Epithelial cell of proximal tubule (primary cell): ENCODE results near the gene ARL4C. TPM values are rescaled to one million over a fixed set of nuclear protein-coding genes. Genes with fewer than 3 reads are reported as not detected.
A peak's percentile ranks its signal among the peaks of the same experiment; 100 is the strongest.

Source experiments
- DNase-seq: peaks from one replicate; pipeline ENCODE4 v3.0.0-alpha.2; 2011; ENCODE audit warnings: low read depth
- H3K4me3 ChIP-seq: 2 replicates; pipeline ENCODE4 v1.5.1; 2011; ENCODE audit warnings: low read depth, mild to moderate bottlenecking, low read length
- CTCF ChIP-seq: conservative IDR thresholded peaks from 2 replicates; pipeline ENCODE4 v1.5.1; 2012; ENCODE audit warnings: low read depth, mild to moderate bottlenecking, low read length
- total RNA-seq: library from RNA; depleted of rRNA; stranded (reverse); fragments of >200 nt; gene quantifications from 2 replicates; pipeline ENCODE4 v1.2.3, GENCODE V29; 2015

The ARL4C gene
- 123 and 153 TPM in 2 replicates for total RNA-seq

- TF ChIP-seq CTCF = no peak
- no peak for DNase-seq
- H3K4me3 ChIP-seq = peak within 1 kb of the TSS; percentile 99
Measured at GRCh38 chr2:234496835-234497593, at the start of gene ARL4C. TSS of gene ARL4C (minus strand) at chr2:234497081. CDS start at chr2:234496586, 495 bp downstream.

- DNase-seq = no peak
- H3K4me3 ChIP-seq = no peak overlapping the region
- TF ChIP-seq CTCF = peak; percentile 89
Measured at GRCh38 chr2:234544659-234545611, 48.1 kb upstream of the ARL4C start.

- TF ChIP-seq CTCF = no peak
- DNase-seq = no peak
- H3K4me3 ChIP-seq = no peak overlapping the region
Measured at GRCh38 chr2:234542742-234543141, 45.9 kb upstream of the ARL4C start.

GRCh38 chr2:234537929-234538328 is 41.0 kb upstream of the ARL4C start:
- no peak for DNase-seq
- no peak for TF ChIP-seq CTCF
- H3K4me3 ChIP-seq = no peak overlapping the region

- DNase-seq = no peak
- no peak overlapping the region for H3K4me3 ChIP-seq
- no peak for TF ChIP-seq CTCF
Measured at GRCh38 chr2:234536178-234536965, 39.5 kb upstream of the ARL4C start.

- H3K4me3 ChIP-seq = no peak overlapping the region
- no peak for DNase-seq
- TF ChIP-seq CTCF = no peak
Measured at GRCh38 chr2:234535464-234535863, 38.6 kb upstream of the ARL4C start.
